HG02938 (cell line): ENCODE measurements around the gene P3R3URF.
"Not testable (repeated sequence)": the region's sequence is repeated elsewhere in the genome, so short reads cannot be mapped to it uniquely, and the experiment has no call there.

Source experiments
- ATAC-seq: cut with Tn5 transposase; IDR thresholded peaks from one replicate; pipeline ENCODE4 v1.9.1; 2021; ENCODE audit warnings: mild to moderate bottlenecking, moderate library complexity; ENCODE audit not compliant: unreplicated experiment

P3R3URF gene

GRCh38 chr1:46176211-46176865 lies at the start of gene P3R3URF:
TSS of gene P3R3URF (minus strand) at chr1:46176488. CDS start at chr1:46176471, 17 bp downstream.
- no peak for ATAC-seq

GRCh38 chr1:46224966-46225365 lies 48.7 kb upstream of the P3R3URF start:
- ATAC-seq = no peak

DNA sequence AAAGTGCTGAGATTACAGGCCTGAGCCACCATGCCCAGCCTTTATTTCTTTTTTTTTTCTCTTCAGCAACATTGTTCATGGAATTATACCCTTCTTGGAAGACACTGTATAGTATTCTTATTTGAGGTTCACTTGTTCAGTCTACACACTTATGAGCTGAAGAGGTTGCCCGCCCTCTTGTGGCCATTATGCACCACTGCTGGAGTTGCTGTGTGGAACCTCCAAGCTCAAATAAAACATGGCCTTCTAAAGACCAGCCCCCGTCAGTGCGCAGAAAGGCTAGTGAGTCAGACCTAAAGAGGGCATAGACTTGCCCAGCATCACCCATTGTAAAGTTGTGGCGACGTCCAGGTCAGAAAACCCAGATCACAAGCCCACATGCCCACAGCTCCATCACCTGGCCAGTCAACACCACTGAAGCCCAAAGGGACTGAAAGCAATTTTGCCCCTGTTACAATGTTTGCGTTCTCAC lies 47.2 kb upstream of the P3R3URF start:
- ATAC-seq = peak; percentile 77

- not testable (repeated sequence) for ATAC-seq
Observed at GRCh38 chr1:46223055-46223454, 46.8 kb upstream of the P3R3URF start.

DNA sequence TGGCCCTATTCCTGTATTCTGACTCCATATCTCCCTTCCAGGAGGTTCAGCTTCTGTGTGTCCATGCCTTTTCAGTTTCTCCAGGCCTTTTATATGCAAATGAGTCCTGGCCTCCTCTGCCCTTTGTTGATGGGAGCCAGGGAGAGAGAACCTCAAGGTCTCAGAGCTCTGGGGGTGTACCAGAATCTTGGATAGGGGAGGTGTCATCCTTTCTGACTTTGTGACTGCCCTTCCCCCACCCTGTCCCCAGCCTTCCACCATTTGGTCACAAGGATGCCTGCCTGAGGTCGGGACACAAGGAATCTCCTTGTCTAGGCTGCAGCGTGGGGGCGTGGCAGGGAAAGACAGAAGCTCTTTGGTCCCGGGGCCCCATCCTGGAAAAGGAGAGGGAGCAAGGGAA lies 45.5 kb upstream of the P3R3URF start:
- ATAC-seq = no peak

- ATAC-seq = no peak
Observed at GRCh38 chr1:46220808-46221207, 44.5 kb upstream of the P3R3URF start.

DNA sequence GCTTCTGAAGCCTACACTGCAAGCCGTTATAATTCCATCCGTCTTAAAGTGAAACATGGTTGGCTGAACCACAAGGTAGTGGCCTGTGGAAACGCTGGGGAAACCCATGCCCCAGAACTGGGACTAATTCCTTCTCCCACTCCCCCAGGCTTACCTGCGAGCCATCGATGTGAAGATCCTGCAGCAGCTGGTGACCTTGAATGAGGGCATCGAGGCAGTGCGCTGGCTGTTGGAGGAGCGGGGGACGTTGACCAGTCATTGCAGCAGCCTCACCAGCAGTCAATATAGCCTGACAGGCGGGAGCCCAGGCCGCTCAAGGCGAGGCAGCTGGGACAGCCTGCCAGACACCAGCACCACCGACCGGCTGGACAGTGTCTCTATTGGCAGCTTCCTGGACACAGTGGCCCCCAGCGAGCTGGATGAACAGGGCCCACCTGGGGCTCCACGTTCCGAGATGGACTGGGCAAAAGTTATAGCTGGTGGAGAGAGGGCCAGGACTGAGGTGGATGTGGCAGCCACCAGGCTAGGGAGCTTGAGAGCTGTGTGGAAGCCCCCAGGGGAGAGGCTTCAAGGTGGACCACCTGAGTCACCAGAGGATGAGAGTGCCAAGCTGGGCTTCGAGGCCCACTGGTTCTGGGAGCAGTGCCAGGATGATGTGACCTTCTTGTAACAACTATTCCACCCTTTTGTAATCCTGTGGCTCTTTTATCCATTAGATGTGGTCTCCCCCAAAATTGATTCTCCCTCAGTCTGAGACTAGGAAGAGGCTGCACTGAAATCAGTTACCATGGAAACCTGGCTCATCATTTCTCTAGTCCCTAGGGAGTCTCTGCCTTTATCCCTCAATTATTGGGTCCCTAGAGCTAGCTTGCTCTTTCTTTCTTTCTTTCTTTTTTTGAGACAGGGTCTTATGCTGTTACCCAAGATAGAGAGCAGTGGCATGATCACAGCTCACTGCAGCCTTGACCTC lies 43.5 kb upstream of the P3R3URF start:
- no peak for ATAC-seq

- no peak for ATAC-seq
Observed at GRCh38 chr1:46218443-46218842, 42.2 kb upstream of the P3R3URF start.

- ATAC-seq = no peak
Observed at GRCh38 chr1:46215504-46215903, 39.2 kb upstream of the P3R3URF start.

DNA sequence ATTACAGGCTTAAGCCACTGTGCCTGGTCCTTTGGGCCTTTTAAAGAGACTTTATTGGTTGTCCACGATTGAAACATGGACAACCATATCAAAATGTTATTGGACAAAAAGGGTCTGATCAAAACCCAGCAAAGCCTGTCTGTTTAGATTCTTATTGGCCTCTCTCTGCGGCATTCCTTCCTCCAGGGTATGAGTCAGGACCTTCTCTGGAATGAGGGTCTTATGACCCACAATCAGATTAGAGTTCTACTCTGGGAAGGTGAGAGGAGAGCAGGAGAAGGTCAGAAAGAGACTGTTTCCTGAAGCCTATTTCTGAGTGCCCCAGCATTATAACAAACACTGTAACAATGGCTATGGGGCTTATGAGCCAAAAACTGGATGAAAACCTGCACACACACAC lies 34.8 kb upstream of the P3R3URF start:
- ATAC-seq = no peak

- ATAC-seq = no peak
Observed at GRCh38 chr1:46210561-46210960, 34.3 kb upstream of the P3R3URF start.

DNA sequence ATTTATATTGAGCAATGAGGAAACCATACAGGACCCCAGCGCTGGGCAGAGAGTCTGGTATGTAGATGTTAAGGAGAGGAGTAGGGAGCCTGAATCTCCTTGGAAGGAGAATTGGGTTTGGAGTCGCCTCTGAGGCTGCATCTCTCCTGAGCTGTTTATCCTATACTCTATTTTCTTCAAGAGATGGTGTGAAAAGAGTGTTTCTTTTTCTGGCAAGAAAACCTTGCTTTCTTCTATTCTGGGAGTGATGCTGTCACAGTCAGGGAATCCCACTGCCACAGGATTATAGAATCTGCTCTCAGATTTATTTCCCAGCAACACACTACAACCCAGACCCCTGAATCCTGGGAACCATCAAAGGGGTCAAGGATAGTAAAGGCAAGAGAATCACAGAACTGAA lies 30.1 kb upstream of the P3R3URF start:
- ATAC-seq = no peak

GRCh38 chr1:46205791-46206190 lies 29.5 kb upstream of the P3R3URF start:
- ATAC-seq = no peak

- ATAC-seq = no peak
Observed at GRCh38 chr1:46205141-46205540, 28.9 kb upstream of the P3R3URF start.

DNA sequence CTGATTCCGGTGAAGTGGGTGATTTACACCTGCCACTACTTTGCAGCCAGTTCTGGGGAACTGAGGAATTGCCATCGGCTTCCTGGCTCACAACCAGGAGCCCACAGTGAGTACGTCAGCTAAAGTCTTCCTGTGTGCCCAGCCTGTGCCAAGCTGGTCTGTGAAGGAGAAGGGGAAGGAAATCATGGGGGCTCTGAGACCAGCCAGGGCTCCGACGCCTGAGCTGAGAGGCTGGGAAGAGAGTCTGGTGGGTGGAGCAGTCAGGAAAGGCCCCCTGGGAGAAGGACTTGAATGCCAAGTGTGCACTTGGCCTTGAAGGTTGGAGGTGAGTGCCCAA lies 28.1 kb upstream of the P3R3URF start:
- ATAC-seq = no peak

DNA sequence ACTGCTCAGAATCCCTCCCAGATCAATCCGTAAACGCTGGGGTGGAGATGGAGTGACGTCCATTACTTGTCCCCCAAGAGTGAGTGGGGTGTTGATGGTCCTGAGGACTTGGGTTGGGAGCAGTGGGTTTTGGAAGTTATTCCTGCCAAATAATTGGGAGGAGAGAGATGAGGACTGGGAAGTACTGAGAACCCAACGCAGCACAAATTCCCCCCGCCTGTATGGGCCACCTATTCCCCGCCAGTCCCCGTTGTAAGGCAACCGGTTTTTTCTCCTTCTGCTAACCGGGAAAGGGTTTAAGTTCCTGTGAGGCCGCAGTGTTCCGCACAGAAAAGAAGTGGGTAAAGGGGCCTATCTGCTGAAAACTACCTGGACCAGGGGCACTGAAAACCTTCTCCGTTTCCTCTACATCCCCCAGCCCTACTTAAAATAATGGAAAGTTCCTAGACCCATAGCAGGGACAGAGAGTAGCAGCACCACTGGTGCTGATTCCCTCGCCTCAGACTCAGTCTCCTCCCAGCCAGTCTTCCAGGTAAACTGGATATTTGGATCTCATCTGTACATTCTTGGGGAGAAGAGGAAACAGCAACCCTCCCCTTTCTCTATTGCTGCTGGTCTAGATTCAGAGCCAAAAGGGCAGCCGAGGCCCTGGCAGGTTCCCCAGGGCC lies 27.6 kb upstream of the P3R3URF start:
- no peak for ATAC-seq

GRCh38 chr1:46199233-46199749 lies 23.0 kb upstream of the P3R3URF start:
- no peak for ATAC-seq

GRCh38 chr1:46197964-46198811 lies 21.9 kb upstream of the P3R3URF start, which contains the start of gene POMGNT1:
TSS of gene POMGNT1 (minus strand) at chr1:46198434. CDS start at chr1:46197821, 613 bp downstream.
- peak; percentile 77 for ATAC-seq

DNA sequence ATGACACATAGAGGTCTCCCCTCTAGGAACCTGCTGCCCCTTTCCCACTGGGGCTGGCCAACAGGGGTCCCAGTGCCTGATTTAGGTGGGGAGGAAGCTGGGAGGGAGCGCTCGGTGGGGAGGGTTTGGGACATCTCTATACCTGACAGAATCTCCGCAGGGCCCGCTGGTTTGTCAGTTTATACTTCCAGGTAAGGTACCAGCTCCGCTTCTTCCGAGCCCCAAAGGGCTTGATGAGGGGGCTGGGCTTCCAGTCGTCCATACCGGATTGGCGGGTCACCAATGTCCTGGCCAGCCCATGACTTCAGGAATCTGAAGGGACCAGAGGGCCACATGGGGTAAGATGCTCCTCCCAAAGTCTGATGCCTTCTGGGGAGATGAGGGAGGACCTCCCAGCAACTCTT lies 21.3 kb upstream of the P3R3URF start:
- no peak for ATAC-seq

DNA sequence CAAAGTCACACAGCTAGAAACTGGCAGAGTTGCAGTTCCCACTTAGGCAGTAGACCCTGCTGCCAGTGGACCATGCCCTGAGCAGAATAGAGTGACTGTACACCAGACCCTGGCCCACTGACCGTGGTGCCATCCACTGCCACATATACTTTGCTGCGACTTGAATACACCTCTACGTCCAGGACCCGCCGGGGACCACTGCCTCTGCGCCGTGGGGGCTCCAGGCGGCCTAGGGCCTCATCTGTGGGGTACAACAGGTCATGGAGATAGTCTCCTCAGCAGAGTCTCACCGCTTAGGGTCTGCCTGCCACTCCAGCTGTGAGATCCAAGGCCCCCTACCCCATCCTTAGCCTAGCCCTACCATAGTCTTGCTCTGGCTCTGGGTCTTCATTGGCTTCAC lies 20.3 kb upstream of the P3R3URF start:
- ATAC-seq = no peak
